ENCODE results near the gene CXCL8.

CXCL8 gene

DNA sequence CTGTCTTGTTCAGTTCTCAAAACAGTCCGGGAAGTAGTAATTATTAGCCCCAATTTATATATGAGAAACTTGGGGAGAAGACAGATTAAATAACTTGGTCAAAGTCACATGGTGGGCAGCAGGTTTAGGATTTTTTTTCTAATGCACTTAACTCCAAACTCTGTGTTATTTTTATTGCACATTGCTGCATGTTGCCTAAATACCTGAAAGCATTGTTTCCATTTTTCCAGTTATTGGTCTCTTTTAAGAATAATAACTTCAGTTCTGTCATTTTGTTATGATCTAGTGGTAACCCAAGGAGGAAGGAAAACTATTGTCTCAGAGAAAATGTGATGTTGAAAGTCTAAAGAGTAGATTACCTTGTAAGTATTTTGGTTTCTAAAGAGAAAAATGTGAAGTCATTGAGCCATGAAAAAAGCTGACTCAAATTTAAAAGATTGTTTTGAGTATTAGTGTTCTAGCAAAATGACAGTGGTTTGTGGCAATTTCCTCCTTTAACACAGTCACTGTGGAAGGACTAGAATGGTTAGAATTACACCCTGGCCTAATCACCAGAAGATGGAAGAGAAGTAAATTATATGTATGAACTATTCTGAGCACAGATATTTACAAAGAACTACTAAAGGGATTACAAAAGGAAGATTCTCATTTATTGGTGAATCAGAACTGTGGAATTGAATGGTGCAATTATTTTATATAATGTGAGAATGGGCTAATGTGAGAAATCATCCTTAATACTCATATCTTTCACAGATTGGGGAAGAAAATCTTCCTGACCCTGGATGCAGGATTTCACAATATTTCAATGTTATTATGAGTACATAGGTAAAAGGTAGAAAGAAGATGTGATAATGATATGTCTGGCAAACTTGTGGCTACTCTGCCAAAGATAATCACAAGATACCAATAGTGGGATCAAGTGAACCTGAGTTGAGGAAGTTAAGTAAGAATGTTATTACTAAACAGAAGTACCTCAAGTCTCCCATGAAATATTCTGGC, 21.7 kb upstream of the CXCL8 start:
- DNase-seq (ENCODE audit: low read depth in 3 of 3, low spot score in 1 of 3), result no peak

DNA sequence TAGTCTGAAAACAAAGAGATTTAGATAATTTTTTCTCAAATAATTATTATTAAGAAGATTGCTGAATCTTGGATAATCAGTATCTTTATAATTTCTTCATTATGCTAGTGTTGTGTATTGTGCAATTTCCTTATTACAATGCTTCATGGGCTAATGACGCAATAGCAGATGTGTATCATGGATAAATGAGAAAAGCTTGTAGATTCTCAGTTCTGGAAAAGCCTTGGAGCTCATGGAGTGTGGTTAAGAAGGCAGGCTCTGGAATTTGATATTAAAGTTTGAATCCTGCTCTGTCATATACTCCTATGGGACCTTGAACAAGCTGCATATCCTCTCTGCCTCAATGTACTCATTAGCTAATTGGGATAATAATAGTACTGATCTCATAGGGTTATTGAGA, 18.9 kb upstream of the CXCL8 start:
- no peak for DNase-seq (ENCODE audit: low read depth in 3 of 3, low spot score in 1 of 3)

DNA sequence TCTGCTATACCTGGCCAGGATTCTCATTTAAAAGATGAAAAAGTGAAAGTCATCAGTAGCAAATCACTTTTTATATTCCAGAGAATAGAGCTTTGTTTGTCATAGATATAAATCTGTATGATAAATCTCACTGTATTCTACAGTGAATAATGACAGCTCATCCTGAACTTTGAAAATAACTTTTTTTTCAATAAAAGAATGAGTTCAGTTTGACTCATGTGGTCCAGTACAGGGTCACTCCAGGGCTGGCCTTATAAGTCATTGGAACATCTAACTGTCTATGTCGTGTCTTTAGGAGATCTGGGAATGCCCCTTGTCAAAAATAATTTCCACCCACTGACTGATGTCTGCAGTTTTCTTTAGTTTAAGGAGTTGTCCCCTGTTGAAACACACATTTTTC, 18.5 kb upstream of the CXCL8 start:
- no peak for DNase-seq (ENCODE audit: low read depth in 3 of 3, low spot score in 1 of 3)

DNA sequence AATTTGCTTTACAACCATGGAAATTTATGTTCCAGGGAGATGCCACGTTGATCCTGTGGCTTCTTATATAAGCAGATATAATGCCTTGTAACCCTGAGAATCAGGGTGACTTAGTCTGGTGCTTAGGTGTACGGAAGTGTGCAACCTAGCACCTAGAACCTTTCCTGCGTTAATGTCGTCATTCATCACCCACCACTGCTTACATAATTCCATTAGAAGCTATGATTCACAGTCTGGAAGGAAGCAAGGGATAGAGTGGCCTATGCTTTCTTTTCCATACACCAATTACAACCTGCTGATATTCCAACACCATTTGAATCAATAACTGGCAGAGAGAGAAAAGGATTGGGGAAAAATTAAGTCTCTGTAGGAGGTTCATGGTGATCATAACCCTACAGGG, 17.3 kb upstream of the CXCL8 start:
- DNase-seq (ENCODE audit: low read depth in 3 of 3, low spot score in 1 of 3), result no peak

DNA sequence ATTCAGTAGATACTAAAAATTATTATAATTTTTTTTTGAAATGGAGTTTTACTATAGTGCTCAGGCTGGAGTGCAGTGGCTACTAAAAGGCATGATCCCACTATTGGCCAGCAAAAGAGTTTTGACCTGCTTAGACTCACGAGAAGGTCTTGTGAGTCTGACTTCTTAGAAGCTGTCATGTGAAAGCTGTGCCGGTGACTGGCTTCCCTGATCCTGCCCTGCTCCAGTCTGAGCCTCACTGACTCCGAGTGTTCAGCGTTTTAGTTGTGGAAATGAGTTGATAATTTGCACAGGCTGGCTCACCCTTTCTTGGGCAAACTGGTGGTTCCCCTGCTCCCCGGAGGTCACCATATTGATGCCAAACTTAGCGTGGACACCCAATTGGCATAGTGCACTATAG, 16.4 kb upstream of the CXCL8 start:
- no peak for DNase-seq (ENCODE audit: low read depth in 3 of 3, low spot score in 1 of 3)

DNA sequence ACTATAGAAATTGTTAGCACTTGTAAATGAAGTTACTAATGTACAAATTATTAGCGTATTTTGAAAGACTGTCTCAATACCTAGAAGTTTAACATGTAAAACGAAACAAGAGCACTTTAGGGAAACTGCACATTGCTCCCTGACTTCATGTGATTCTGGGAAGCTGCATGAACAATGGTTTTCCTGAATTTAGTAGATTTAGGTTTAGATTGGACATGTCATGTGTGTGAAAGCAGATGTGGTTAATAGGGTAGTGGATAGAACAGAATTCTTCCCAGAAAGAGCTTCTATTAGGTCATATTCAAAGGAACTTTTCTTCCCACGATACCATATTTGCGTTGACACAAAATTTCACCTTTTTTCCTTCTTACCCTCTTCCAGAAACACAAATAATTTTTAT, 14.9 kb upstream of the CXCL8 start:
- no peak for DNase-seq (ENCODE audit: low read depth in 3 of 3, low spot score in 1 of 3)

DNA sequence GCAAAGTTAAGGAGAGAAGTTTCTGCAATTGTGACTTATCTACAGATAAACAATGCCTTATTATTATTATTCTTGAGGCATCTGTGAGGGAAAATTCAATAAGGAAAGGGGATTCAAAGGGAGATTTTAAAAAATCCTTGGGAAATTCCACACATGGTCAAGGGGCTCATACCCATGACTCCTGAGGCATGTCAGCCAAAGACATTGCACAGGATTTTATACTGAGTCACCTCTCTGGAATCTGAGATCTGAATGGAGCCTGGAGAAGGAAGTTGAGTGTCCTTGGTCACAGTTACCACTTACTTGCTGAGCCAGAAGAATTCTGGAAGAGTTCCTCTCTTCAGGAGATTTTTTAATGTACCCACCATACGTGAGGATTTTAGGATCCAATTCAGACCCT, 14.4 kb upstream of the CXCL8 start:
- no peak for DNase-seq (ENCODE audit: low read depth in 3 of 3, low spot score in 1 of 3)

DNA sequence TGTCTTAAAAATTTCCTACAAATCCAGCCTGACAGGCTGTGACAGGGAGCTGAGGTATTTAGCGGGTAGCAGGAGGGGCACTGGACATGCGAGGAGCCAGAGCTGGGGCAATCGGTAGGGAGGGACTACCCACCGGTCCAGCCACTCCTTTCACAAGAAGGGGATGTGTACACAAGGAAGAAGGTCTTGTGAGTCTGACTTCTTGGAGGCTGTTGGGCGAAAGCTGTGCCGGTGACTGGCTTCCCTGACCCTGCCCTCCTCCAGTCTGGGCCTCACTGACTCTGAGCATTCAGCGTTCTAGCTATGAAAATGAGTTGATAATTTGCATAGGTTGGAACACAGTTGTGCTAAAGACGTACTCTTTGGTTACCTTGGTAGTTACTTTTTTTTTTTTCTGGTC, 12.7 kb upstream of the CXCL8 start:
- no peak for DNase-seq (ENCODE audit: low read depth in 3 of 3, low spot score in 1 of 3)

DNA sequence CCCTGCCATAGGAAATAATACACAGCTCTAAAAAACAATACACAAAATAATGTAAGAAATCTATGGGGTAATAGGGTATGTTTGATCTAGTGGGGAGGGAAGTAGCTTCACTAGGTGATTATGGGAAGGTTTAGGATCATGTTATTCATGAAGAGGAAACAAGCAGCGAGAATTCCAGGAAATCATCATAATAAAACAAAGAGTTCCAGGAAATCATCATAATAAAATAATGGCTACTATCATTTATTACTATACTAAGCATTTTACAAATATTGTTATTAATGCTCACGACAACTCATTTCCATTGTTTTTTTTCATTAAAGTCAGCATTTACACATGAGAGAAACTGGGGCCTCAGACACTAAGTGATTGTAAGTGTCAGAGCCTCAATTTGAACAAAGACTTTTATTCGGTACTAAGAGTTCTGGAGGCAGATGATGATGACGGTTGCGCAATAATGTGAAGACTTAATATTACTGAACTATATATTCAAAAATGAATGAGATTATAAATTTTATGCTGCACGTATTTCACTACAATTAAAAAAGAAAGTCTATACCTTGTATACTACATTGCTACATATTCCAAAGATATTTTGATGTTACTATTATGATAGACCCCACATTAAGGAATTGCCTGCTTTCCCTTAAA, 12.2 kb upstream of the CXCL8 start:
- no peak for DNase-seq (ENCODE audit: low read depth in 3 of 3, low spot score in 1 of 3)

DNA sequence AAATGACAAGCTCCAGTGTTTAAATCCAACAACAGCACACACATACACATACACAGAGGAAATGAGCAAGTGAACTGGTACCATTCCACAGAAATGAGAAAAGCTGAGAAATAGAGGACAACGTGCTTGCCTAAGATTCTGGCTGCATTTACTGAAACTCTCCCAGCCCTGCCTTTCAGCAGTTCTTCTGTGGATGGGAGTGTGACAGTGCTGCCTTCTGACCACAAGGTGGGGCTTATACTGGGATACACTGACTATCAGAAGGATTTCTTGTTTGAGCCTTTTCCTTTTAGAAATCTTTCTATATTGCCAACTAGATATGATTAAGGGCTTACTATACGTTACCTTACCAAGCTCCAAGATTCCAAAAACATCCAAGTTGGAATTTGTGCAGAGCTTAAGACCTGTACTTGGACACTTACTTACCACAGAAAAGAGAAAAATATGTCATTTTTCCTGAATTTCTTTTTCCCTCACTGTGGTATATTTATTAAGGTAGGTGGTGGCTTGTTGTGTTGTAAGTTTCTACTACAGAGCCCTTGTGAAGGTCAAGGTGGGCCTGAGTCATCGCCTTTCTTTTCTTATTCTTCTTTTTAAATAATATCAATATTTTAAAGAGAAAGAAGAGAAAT, 10.7 kb upstream of the CXCL8 start:
- DNase-seq (ENCODE audit: low read depth in 3 of 3, low spot score in 1 of 3), result no peak

DNA sequence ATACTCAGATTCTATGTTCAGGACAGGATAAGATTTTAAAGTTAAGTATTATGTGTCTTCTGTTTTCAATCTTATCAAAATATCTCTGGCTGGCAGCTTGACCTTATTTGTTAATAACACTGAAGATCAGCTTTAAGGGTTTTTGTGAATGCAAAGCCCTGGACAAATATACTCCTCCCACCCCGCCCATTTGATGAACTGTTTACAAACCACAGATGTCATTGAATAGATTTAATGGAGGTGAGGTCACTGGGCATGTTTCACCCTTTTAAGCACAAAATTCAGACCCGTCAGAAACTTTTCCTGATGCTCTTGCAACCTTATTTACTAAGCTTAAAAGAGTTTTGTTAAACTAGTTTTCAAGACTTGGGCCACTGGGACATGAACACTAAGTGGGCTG, 10.1 kb upstream of the CXCL8 start:
- DNase-seq (ENCODE audit: low read depth in 3 of 3, low spot score in 1 of 3), result no peak

DNA sequence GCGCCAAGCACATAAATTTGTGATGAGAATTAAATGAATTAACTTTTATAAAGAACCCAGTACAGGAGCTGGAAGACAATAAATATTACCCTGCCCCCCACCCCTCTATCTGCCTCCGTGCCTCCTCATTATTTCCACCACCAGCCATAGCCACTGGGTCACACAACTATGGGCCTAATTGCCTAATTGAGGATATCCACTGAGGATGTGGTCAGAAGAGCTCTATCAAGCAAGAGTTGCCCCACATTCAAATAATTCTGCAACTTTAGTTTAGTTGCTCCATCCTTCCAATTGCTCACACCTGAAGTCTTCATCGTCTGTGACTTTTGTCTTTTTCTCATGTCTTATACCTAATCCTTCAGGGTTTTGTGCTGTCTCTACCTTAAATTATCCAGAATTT, 9.5 kb upstream of the CXCL8 start:
- DNase-seq (ENCODE audit: low read depth in 3 of 3, low spot score in 1 of 3), result no peak

DNA sequence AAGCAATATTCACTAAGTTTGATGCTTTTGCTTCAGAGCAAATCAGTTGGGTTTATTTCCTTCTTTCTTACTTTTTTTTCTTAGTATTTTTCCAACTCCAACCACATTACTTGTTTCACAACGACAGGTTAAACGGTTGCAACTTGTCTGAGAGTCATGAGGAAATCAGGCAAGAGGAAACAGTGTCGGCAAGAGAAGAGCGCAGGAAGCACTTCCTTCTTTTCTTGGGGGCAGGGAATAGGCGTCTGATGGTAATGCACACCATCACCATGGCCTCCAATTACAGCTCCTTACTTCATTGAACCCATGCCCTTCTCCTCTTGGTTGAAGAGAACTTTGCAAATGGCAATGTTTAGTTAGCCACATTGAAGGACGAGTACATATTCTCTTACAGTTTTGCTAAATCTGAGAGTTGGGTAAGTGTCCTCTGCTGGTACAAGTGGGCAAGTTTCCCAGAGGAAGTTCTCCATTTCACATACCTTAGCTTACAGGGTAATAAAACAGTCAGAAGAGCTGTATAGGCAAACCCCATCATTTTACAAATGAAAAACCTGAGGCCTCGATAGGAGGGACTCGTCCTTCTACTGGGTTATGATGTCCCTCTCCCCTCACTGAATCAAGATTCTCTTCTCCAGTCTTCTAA, 8.3 kb upstream of the CXCL8 start:
- no peak for DNase-seq (ENCODE audit: low read depth in 3 of 3, low spot score in 1 of 3)

DNA sequence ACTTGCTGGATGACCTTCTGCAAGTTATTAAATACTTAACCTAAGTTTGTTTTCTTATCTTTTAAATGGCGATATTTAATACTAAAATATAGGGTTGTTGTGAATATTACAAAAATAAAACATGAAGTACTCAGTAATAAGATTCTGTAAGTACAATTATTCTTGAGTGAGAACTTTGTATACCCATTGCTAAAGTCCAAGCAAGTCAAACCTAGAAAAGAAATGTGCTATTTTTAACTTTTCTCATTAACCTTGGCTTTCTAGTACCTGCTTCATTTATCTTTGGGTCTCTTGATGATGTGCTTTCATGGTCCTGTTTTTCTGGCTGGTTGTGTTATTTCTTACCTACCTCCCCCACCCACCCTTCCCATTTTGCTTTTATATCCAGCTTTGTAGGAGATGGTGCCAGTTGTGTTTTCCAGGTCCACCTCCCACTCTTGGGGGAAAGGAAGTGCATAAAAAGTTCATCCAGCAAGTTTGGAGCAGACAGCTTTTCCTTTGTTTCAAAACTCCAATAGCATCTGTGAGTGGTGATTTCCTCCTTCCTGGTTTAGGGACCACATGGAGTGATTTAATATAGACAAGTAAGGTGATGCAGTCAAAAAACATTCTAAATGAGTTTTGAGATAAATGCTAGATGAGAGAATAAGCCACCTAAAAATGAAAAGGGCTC, 7.5 kb upstream of the CXCL8 start:
- DNase-seq (ENCODE audit: low read depth in 3 of 3, low spot score in 1 of 3), result no peak

DNA sequence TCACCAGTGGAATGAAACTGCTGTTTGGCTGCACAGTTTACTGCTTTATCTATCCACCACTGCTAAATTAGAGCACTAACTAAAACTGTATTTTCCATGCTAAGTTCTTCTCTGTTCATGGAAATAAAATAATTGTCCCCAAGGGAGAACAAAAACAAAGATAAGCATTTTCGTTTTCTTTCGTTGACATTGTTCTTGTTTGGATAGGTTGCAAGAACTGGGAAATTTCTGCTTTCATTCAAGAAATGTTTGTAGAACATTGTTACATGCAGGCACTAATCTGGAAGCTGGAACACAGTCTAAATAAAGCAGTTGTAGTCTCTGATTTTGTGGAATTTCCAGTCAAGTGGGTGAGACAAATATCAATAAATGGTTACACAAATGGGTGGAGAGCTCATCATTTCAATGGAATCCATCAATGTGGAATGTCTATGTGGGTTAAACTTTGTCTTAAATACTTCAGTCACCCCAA, 5.8 kb upstream of the CXCL8 start:
- DNase-seq (ENCODE audit: low read depth in 3 of 3, low spot score in 1 of 3), result no peak

DNA sequence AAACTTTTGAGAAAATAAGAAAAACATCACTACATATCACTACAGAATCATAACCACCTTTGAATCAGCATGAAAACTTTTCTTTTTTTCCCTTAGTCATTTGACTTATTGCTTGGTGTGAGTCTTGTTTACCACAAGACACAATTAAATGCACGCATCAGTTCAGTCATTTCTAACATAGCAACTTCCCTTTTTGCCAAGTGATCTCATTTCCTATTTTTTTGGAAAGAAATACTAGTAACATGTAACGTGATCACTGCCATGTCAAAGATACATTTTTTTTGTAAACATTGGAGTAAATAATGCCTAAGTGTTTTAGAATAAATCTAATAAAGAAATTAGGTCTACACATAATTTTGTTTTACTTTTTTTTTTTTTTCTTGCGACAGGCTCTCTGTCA, 5.1 kb upstream of the CXCL8 start:
- DNase-seq (ENCODE audit: low read depth in 3 of 3, low spot score in 1 of 3), result no peak

DNA sequence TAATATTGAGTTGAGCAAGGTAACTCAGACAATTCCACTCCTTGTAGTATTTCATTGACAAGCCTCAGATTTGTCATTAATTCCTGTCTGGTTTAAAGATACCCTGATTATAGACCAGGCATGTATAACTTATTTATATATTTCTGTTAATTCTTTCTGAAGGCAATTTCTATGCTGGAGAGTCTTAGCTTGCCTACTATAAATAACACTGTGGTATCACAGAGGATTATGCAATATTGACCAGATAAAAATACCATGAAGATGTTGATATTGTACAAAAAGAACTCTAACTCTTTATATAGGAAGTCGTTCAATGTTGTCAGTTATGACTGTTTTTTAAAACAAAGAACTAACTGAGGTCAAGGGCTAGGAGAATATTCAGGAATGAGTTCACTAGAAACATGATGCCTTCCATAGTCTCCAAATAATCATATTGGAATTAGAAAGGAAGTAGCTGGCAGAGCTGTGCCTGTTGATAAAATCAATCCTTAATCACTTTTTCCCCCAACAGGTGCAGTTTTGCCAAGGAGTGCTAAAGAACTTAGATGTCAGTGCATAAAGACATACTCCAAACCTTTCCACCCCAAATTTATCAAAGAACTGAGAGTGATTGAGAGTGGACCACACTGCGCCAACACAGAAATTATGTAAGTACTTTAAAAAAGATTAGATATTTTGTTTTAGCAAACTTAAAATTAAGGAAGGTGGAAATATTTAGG, 821 bp downstream of the CXCL8 start:
- no peak for DNase-seq (ENCODE audit: low read depth in 3 of 3, low spot score in 1 of 3)

DNA sequence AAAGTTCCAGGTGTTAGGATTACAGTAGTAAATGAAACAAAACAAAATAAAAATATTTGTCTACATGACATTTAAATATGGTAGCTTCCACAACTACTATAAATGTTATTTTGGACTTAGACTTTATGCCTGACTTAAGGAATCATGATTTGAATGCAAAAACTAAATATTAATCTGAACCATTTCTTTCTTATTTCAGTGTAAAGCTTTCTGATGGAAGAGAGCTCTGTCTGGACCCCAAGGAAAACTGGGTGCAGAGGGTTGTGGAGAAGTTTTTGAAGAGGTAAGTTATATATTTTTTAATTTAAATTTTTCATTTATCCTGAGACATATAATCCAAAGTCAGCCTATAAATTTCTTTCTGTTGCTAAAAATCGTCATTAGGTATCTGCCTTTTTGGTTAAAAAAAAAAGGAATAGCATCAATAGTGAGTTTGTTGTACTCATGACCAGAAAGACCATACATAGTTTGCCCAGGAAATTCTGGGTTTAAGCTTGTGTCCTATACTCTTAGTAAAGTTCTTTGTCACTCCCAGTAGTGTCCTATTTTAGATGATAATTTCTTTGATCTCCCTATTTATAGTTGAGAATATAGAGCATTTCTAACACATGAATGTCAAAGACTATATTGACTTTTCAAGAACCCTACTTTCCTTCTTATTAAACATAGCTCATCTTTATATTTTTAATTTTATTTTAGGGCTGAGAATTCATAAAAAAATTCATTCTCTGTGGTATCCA, 1.6 kb downstream of the CXCL8 start:
- DNase-seq (ENCODE audit: low read depth in 3 of 3, low spot score in 1 of 3), result no peak

DNA sequence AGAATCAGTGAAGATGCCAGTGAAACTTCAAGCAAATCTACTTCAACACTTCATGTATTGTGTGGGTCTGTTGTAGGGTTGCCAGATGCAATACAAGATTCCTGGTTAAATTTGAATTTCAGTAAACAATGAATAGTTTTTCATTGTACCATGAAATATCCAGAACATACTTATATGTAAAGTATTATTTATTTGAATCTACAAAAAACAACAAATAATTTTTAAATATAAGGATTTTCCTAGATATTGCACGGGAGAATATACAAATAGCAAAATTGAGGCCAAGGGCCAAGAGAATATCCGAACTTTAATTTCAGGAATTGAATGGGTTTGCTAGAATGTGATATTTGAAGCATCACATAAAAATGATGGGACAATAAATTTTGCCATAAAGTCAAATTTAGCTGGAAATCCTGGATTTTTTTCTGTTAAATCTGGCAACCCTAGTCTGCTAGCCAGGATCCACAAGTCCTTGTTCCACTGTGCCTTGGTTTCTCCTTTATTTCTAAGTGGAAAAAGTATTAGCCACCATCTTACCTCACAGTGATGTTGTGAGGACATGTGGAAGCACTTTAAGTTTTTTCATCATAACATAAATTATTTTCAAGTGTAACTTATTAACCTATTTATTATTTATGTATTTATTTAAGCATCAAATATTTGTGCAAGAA, 2.3 kb downstream of the CXCL8 start:
- DNase-seq (ENCODE audit: low read depth in 3 of 3, low spot score in 1 of 3), result no peak

All from stimulated activated CD4-positive, alpha-beta T cell treated with anti-CD3 and anti-CD28 coated beads, TNF-alpha, amount 100 ng/mL, for 1 hour (primary cell).